Neural cell (in vitro differentiated cells): ENCODE results near the gene FCRLB. TPM values are rescaled to one million over a fixed set of nuclear protein-coding genes. Genes with fewer than 3 reads are reported as not detected.

Experiments
- H2AFZ ChIP-seq: fragments of 200-600, 300-800 bp; sonication (generic), shearing (Covaris generic); 2 replicates; pipeline ENCODE4 v1.6.0; 2014; ENCODE audit warnings: low read depth, mild to moderate bottlenecking, antibody characterized with exemption, low read length, moderate library complexity
- H3F3A ChIP-seq: fragments of 200-600 bp; shearing (Covaris generic); 2 replicates; pipeline ENCODE4 v1.6.1; 2016; ENCODE audit warnings: mild to moderate bottlenecking, moderate library complexity, mixed read lengths, antibody characterized with exemption, low read length; ENCODE audit not compliant: insufficient read depth, poor library complexity, severe bottlenecking
- H3K27ac ChIP-seq: fragments of 200-600, 300-800 bp; sonication (generic), shearing (Covaris generic); 2 replicates; pipeline ENCODE4 v1.5.1; 2014; ENCODE audit warnings: mild to moderate bottlenecking, low read length, moderate library complexity
- H3K27me3 ChIP-seq: fragments of 300-800, 200-600 bp; sonication (generic), shearing (Covaris generic); 2 replicates; pipeline ENCODE4 v1.6.0; 2014; ENCODE audit warnings: mild to moderate bottlenecking, low read depth, low read length, moderate library complexity; ENCODE audit not compliant: insufficient read depth
- H3K36me3 ChIP-seq: fragments of 300-800, 200-600 bp; sonication (generic), shearing (Covaris generic); 2 replicates; pipeline ENCODE4 v1.5.1; 2014; ENCODE audit warnings: mild to moderate bottlenecking, antibody characterized with exemption, low read length, moderate library complexity; ENCODE audit not compliant: insufficient read depth
- H3K4me2 ChIP-seq: fragments of 300-800, 200-600 bp; sonication (generic), shearing (Covaris generic); 2 replicates; pipeline ENCODE4 v1.6.0; 2014; ENCODE audit warnings: mild to moderate bottlenecking, low read length
- H3K4me3 ChIP-seq: fragments of 300-800, 200-600 bp; sonication (generic), shearing (Covaris generic); 2 replicates; pipeline ENCODE4 v1.5.1; 2014; ENCODE audit warnings: mild to moderate bottlenecking, low read length, moderate library complexity
- H3K79me2 ChIP-seq: fragments of 200-600 bp; shearing (Covaris generic); replicated peaks from 2 replicates; pipeline ENCODE4 v1.6.0; 2014; ENCODE audit warnings: mild to moderate bottlenecking, low read length, moderate library complexity; ENCODE audit not compliant: insufficient read depth
- H3K9ac ChIP-seq: fragments of 300-800, 200-600 bp; sonication (generic), shearing (Covaris generic); 2 replicates; pipeline ENCODE4 v1.6.1; 2016; ENCODE audit warnings: mild to moderate bottlenecking, low read length, mixed read lengths
- H3K9me2 ChIP-seq: fragments of 200-600 bp; shearing (Covaris generic); 2 replicates; pipeline ENCODE4 v1.6.1; 2016; ENCODE audit warnings: mild to moderate bottlenecking, low read length, mixed read lengths; ENCODE audit not compliant: insufficient read depth
- H3K9me3 ChIP-seq: fragments of 200-600, 300-800 bp; sonication (generic), shearing (Covaris generic); 2 replicates; pipeline ENCODE4 v1.6.1; 2016; ENCODE audit warnings: mild to moderate bottlenecking, mixed run types, low read length, moderate library complexity, mixed read lengths
- H4K20me1 ChIP-seq: fragments of 200-600 bp; shearing (Covaris generic); 2 replicates; pipeline ENCODE4 v1.6.1; 2016; ENCODE audit warnings: mild to moderate bottlenecking, mixed run types; ENCODE audit not compliant: insufficient read depth
- EP300 ChIP-seq: fragments of 450-650 bp; conservative IDR thresholded peaks from 2 replicates; pipeline ENCODE4 v1.6.1; 2014; ENCODE audit warnings: antibody characterized with exemption, mild to moderate bottlenecking, moderate library complexity; ENCODE audit not compliant: poor library complexity, severe bottlenecking
- EZH2 ChIP-seq: fragments of 200-600, 300-800 bp; shearing (Covaris generic), sonication (generic); IDR thresholded peaks from 2 replicates; pipeline ENCODE4 v1.6.1; 2014; ENCODE audit warnings: antibody characterized with exemption, low read length, borderline replicate concordance, mild to moderate bottlenecking; ENCODE audit not compliant: insufficient read depth, poor library complexity, severe bottlenecking
- MXI1 ChIP-seq: fragments of 450-650 bp; conservative IDR thresholded peaks from 2 replicates; pipeline ENCODE4 v1.6.1; 2014; ENCODE audit warnings: antibody characterized with exemption, mild to moderate bottlenecking; ENCODE audit not compliant: poor library complexity, severe bottlenecking
- POLR2AphosphoS5 ChIP-seq: IDR thresholded peaks from 2 replicates; pipeline ENCODE4 v1.6.1; 2012
- RAD21 ChIP-seq: fragments of 450-650 bp; conservative IDR thresholded peaks from 2 replicates; pipeline ENCODE4 v1.6.1; 2014; ENCODE audit warnings: antibody characterized with exemption, mild to moderate bottlenecking, moderate library complexity
- REST ChIP-seq: IDR thresholded peaks from 2 replicates; pipeline ENCODE4 v1.6.1; 2012; ENCODE audit warnings: borderline replicate concordance
- SMC3 ChIP-seq: fragments of 450-650 bp; conservative IDR thresholded peaks from 2 replicates; pipeline ENCODE4 v1.6.1; 2014; ENCODE audit warnings: antibody characterized with exemption, mild to moderate bottlenecking, moderate library complexity; ENCODE audit not compliant: poor library complexity
- TAF1 ChIP-seq: IDR thresholded peaks from 2 replicates; pipeline ENCODE4 v1.6.1; 2012; ENCODE audit warnings: low read depth
- polyA plus RNA-seq: library from polyadenylated mRNA; depleted of rRNA; stranded (reverse); fragments of >200 nt; gene quantifications from 2 replicates; pipeline ENCODE4 v1.2.3, GENCODE V29; 2014
- TF ChIP-seq, protein P1 (sequence below): fragments of 450-650 bp; IDR thresholded peaks from 2 replicates; pipeline ENCODE4 v1.5.1; 2014; ENCODE audit warnings: antibody characterized with exemption, mild to moderate bottlenecking, moderate library complexity; ENCODE audit not compliant: poor library complexity, severe bottlenecking

The FCRLB gene
- polyA plus RNA-seq, 1 donor from 2014 or later, result 0.45 TPM

GRCh38 chr1:161771161-161771560, 49.8 kb downstream of the FCRLB start:
- no peaks in the 10 kb centered on the region for H3K9me3 ChIP-seq
- H4K20me1 ChIP-seq, result no peaks in the 10 kb centered on the region
- no peak overlapping the region for H3K27ac ChIP-seq
- no peak overlapping the region for H3K4me3 ChIP-seq
- H3K36me3 ChIP-seq, result no peaks in the 10 kb centered on the region
- H3F3A ChIP-seq, result no peaks in the 10 kb centered on the region
- H3K27me3 ChIP-seq, result no peaks in the 10 kb centered on the region
- no peaks in the 10 kb centered on the region for H3K9me2 ChIP-seq
- H3K9ac ChIP-seq, result no peak overlapping the region
- no peak overlapping the region for H2AFZ ChIP-seq
- H3K79me2 ChIP-seq, result peaks cover 33% of the 10 kb centered on the region
- no peak overlapping the region for H3K4me2 ChIP-seq
- no peak for TF ChIP-seq MXI1
- TF ChIP-seq SMC3, result no peak
- TF ChIP-seq TAF1, result no peak
- no peak for TF ChIP-seq RAD21
- TF ChIP-seq, protein P1, sequence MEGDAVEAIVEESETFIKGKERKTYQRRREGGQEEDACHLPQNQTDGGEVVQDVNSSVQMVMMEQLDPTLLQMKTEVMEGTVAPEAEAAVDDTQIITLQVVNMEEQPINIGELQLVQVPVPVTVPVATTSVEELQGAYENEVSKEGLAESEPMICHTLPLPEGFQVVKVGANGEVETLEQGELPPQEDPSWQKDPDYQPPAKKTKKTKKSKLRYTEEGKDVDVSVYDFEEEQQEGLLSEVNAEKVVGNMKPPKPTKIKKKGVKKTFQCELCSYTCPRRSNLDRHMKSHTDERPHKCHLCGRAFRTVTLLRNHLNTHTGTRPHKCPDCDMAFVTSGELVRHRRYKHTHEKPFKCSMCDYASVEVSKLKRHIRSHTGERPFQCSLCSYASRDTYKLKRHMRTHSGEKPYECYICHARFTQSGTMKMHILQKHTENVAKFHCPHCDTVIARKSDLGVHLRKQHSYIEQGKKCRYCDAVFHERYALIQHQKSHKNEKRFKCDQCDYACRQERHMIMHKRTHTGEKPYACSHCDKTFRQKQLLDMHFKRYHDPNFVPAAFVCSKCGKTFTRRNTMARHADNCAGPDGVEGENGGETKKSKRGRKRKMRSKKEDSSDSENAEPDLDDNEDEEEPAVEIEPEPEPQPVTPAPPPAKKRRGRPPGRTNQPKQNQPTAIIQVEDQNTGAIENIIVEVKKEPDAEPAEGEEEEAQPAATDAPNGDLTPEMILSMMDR, result no peak
- TF ChIP-seq EZH2, result no peak
- no peak for TF ChIP-seq EP300
- TF ChIP-seq REST, result no peak
- TF ChIP-seq POLR2AphosphoS5, result no peak

DNA sequence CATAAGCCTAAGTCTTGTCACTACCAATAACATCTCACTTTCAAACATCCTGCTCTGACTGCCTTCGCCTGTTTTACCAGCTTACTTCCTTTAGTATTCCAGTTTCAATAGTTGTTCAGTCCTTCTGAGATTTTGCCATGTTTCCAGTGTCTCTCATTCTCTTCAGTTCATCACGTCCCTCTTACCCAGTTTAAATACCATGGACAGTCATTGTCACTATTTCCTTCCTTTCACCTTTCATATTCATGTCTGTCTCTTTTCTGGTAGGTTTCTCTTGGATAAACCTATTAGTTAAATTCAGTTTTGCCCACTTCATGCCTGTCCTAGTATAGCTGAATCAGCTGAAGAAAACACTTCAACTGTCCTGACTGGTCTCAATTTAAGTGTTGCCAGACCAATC, 50.6 kb downstream of the FCRLB start:
- Histone ChIP-seq H3F3A (no peaks in the 10 kb centered on the region), H3K9ac (no peak overlapping the region), H3K36me3 (no peaks in the 10 kb centered on the region), H3K79me2 (peaks cover 25% of the 10 kb centered on the region), H3K27me3 (no peaks in the 10 kb centered on the region), H3K9me2 (no peaks in the 10 kb centered on the region), H3K4me3 (no peak overlapping the region), H2AFZ (no peak overlapping the region), H3K9me3 (no peaks in the 10 kb centered on the region), H3K27ac (no peak overlapping the region), H4K20me1 (no peaks in the 10 kb centered on the region), H3K4me2 (no peak overlapping the region)
- TF ChIP-seq, protein P1, result no peak
- TF ChIP-seq EP300, result no peak
- TF ChIP-seq SMC3, result no peak
- no peak for TF ChIP-seq REST
- no peak for TF ChIP-seq MXI1
- TF ChIP-seq EZH2, result no peak
- no peak for TF ChIP-seq POLR2AphosphoS5
- TF ChIP-seq RAD21, result no peak
- no peak for TF ChIP-seq TAF1
